K562 (cell line): ENCODE measurements around the gene MYO16. TPM values are rescaled to one million over a fixed set of nuclear protein-coding genes. Genes with fewer than 3 reads are reported as not detected.

Experiments
- ATAC-seq: fragments of 200-7000 bp; cut with Tn5 transposase; 3 replicates; pipeline ENCODE4 v1.9.1; 2020; ENCODE audit warnings: moderate library complexity
- BruUV-seq: library from RNA; stranded (reverse); fragments of 400-500 nt; replicated peaks from 2 replicates; lab custom pipeline; 2021; lab: Mats Ljungman, UMichigan
- CTCF ChIA-PET: fragments of 300-600 bp; formaldehyde crosslinking; extraction: SDS; loops from one replicate; lab custom pipeline; 2021; ENCODE audit warnings: low intra/inter-chr PET ratio; lab: Yijun Ruan, JAX
- POLR2A ChIA-PET: fragments of 300-600, 350-650 bp; sonication (Branson Sonifier 250); formaldehyde crosslinking; extraction: SDS; loops from one replicate; lab custom pipeline; 2021; ENCODE audit warnings: antibody characterized with exemption, inconsistent platforms; lab: Yijun Ruan, JAX
- DNase-seq, 4 experiments: peaks; one replicate each; pipeline versions ENCODE4 v3.0.0 to v3.0.0-alpha.2; 2011 to 2018; ENCODE audit warnings: low spot score in 3 of 4, mixed read lengths in 3 of 4; ENCODE audit errors: extremely low read depth in 1 of 4
- FAIRE-seq: peaks from 2 replicates; lab custom pipeline; 2011; peaks lifted over from hg19 to GRCh38; lab: Jason Lieb, UNC
- H2AFZ ChIP-seq: 2 replicates; pipeline ENCODE4 v1.6.0; 2011; ENCODE audit warnings: low read depth, low read length, control low read depth, inconsistent platforms
- H3K27ac ChIP-seq: fragments of 200-600 bp; 3 replicates; pipeline ENCODE4 v1.8.0; 2011; ENCODE audit warnings: low read depth, mild to moderate bottlenecking, control low read depth, inconsistent platforms, low read length, moderate library complexity, mixed read lengths; ENCODE audit errors: extremely low read depth
- H3K27me3 ChIP-seq, 2 experiments: fragments of 300-600 bp in 1 of 2; 2 replicates in 1 of 2; 3 replicates in 1 of 2; pipeline versions ENCODE4 v1.6.0 to v1.8.0; 2011; ENCODE audit warnings: inconsistent platforms in 2 of 2, low read length in 2 of 2, mild to moderate bottlenecking in 1 of 2, mixed read lengths in 1 of 2, moderate library complexity in 1 of 2; ENCODE audit not compliant: control insufficient read depth in 2 of 2, insufficient read depth in 2 of 2
- H3K36me3 ChIP-seq: fragments of 300-600 bp; 3 replicates; pipeline ENCODE4 v1.8.0; 2011; ENCODE audit warnings: mild to moderate bottlenecking, low read length, inconsistent platforms; ENCODE audit not compliant: control insufficient read depth, insufficient read depth
- H3K4me1 ChIP-seq, 2 experiments: fragments of 200-600 bp in 1 of 2; replicated peaks in 1 of 2; 2 replicates in 1 of 2; 3 replicates in 1 of 2; pipeline versions ENCODE4 v1.5.1 to v1.8.0; 2011; ENCODE audit warnings: inconsistent platforms in 2 of 2, low read length in 2 of 2, mild to moderate bottlenecking in 1 of 2, mixed read lengths in 1 of 2, moderate library complexity in 1 of 2; ENCODE audit not compliant: control insufficient read depth in 2 of 2, insufficient read depth in 2 of 2
- H3K4me2 ChIP-seq: 2 replicates; pipeline ENCODE4 v1.6.1; 2011; ENCODE audit warnings: low read length, control low read depth, inconsistent platforms, mixed read lengths; ENCODE audit not compliant: insufficient read depth
- H3K4me3 ChIP-seq: fragments of 200-600 bp; sonication (generic), shearing (Covaris generic); 2 replicates; pipeline ENCODE4 v1.5.1; 2016; ENCODE audit warnings: control low read depth, inconsistent platforms
- H3K79me2 ChIP-seq: fragments of 200-600 bp; 3 replicates; pipeline ENCODE4 v1.8.0; 2011; ENCODE audit warnings: low read length, inconsistent platforms; ENCODE audit not compliant: control insufficient read depth, insufficient read depth
- H3K9ac ChIP-seq, 2 experiments: 2 replicates each; pipeline versions ENCODE4 v1.6.0 to v1.6.1; 2011; ENCODE audit warnings: low read depth in 2 of 2, low read length in 2 of 2, control low read depth in 1 of 2, inconsistent platforms in 1 of 2, mild to moderate bottlenecking in 1 of 2, mixed read lengths in 1 of 2; ENCODE audit not compliant: insufficient read depth in 1 of 2
- H3K9me1 ChIP-seq: one replicate; pipeline ENCODE4 v1.6.0; 2011; ENCODE audit warnings: inconsistent platforms, mild to moderate bottlenecking, low read length, moderate library complexity; ENCODE audit not compliant: control insufficient read depth, insufficient read depth
- H3K9me3 ChIP-seq: replicated peaks from 2 replicates; pipeline ENCODE4 v1.5.1; 2011; ENCODE audit warnings: low read depth, low read length, inconsistent platforms; ENCODE audit not compliant: control insufficient read depth, insufficient read depth
- H4K20me1 ChIP-seq: replicated peaks from 2 replicates; pipeline ENCODE4 v1.6.1; 2011; ENCODE audit warnings: low read length, inconsistent platforms, mixed read lengths; ENCODE audit not compliant: control insufficient read depth, insufficient read depth
- ESRRA ChIP-seq: fragments of 450-650 bp; IDR thresholded peaks from 2 replicates; pipeline ENCODE4 v1.6.1; 2014; ENCODE audit warnings: low read depth, mild to moderate bottlenecking, moderate library complexity, borderline replicate concordance
- NRF1 ChIP-seq, 2 experiments: fragments of 450-650 bp; IDR thresholded peaks in 1 of 2; conservative IDR thresholded peaks in 1 of 2; 2 replicates each; pipeline ENCODE4 v1.6.1; 2014; ENCODE audit warnings: mild to moderate bottlenecking in 2 of 2
- STAG1 ChIP-seq: sonication (generic); formaldehyde crosslinking; IDR thresholded peaks from 2 replicates; pipeline ENCODE4 v1.5.0; 2020; ENCODE audit warnings: missing genetic modification reagents, borderline replicate concordance
- STAT5A ChIP-seq: IDR thresholded peaks from 2 replicates; pipeline ENCODE4 v1.6.1; 2012; ENCODE audit warnings: low read length, inconsistent platforms, borderline replicate concordance
- ZBTB7A ChIP-seq: IDR thresholded peaks from 2 replicates; pipeline ENCODE4 v1.6.1; 2011; ENCODE audit warnings: low read depth, mild to moderate bottlenecking, low read length, moderate library complexity, borderline replicate concordance; ENCODE audit not compliant: control insufficient read depth
- WGBS: fragments of 100-300 bp; shearing (Covaris generic); methylation state at CpG from one replicate; pipeline ENCODE4 v1.1.6; 2016; ENCODE audit warnings: low coverage, mixed read lengths; ENCODE audit not compliant: insufficient coverage; ENCODE audit errors: missing lambda C conversion rate; 5-methylcytosine and 5-hydroxymethylcytosine counted together
- in situ Hi-C: fragments of 300-500 bp; cut with MboI; formaldehyde crosslinking; loops from 4 replicates; pipeline ENCODE4 v1.15.0; 2018; ENCODE audit warnings: inconsistent platforms, mixed read lengths
- intact Hi-C: fragments of 100-400 bp; cut with micrococcal nuclease; formaldehyde crosslinking; loops from 2 replicates; pipeline ENCODE4 v1.14.2; 2022
- polyA plus RNA-seq, 8 experiments: library from polyadenylated mRNA; depleted of rRNA in 4 of 8; stranded (reverse) in 5 of 8; unstranded in 3 of 8; fragments of >200 nt; fragmentation: Nextera tagmentation in 2 of 8; fragmentation: Illumina TruSeq in 1 of 8; extraction: Ambion mirVana in 2 of 8; extraction: Trizol in 1 of 8; gene quantifications; 2 replicates each; pipeline versions ENCODE4 v1.2.1 to v1.2.3, GENCODE V29; 2011 to 2014; ENCODE audit warnings: inconsistent platforms in 1 of 8, missing spikeins in 1 of 8
- total RNA-seq, 7 experiments: library from RNA; depleted of rRNA in 6 of 7; stranded (reverse); fragments of >200 nt in 6 of 7; fragmentation: Illumina TruSeq in 2 of 7; extraction: Trizol in 2 of 7; gene quantifications; 2 replicates each; pipeline versions ENCODE4 v1.2.1 to v1.2.3, GENCODE V29; 2011 to 2021; ENCODE audit warnings: low replicate concordance in 1 of 7
- TF ChIP-seq, protein P1 (sequence below), 2 experiments: fragments of 250-450 bp in 1 of 2; fragments of 450-650 bp in 1 of 2; sonication (Bioruptor Pico) in 1 of 2; IDR thresholded peaks; 2 replicates each; pipeline versions ENCODE4 v1.6.1 to v1.8.0; 2016 to 2021; ENCODE audit warnings: mild to moderate bottlenecking in 2 of 2, moderate library complexity in 2 of 2, missing compliant biosample characterization in 1 of 2, missing genetic modification characterization in 1 of 2

Gene MYO16
- total and polyA plus RNA-seq, 9 of the 15 experiments (the other 6 are each of a cell fraction or from before 2014, with no cell fraction given): 4.3 to 45.7 (median 12.1) TPM

DNA sequence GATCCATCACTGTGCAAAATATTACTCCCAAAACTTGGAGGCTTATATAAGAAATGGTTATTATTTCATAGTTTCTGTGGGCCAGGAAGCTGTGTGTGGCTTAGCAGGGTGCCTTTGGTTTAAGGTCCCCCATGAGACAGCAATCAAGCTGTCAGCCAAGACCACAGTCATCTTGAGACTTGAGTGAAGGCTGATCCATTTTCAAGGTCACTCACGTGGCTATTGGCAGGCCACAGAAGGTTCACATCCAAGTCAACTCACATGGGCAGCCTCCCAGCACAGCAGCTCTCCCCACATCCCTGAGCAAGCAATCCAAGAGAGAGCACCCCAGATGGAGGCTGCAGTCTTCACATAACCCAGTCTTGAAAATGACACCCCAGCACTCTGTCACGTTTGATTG lies 537.4 kb downstream of the MYO16 start:
- no peak overlapping the region for H3K9ac ChIP-seq
- H3K9me3 ChIP-seq: no peaks in the 10 kb centered on the region
- no peaks in the 10 kb centered on the region for H3K36me3 ChIP-seq
- in situ Hi-C loops (no loop called here), intact Hi-C loops (no loop called here)
- H3K9me1 ChIP-seq: no peaks in the 10 kb centered on the region
- no peaks in the 10 kb centered on the region for H3K4me1 ChIP-seq
- ATAC-seq (no peak), FAIRE-seq (no peak), DNase-seq (no peak)
- H3K27me3 ChIP-seq: no peaks in the 10 kb centered on the region
- no peak overlapping the region for H3K4me3 ChIP-seq
- no peak overlapping the region for H2AFZ ChIP-seq
- no TSS peak for BruUV-seq
- no peaks in the 10 kb centered on the region for H3K79me2 ChIP-seq
- TF ChIP-seq NRF1 (conservative IDR thresholded peaks at IDR 0.05 in 1 of 2, IDR thresholded peaks at IDR 0.05 in 1 of 2) (no peak), ZBTB7A (no peak), STAG1 (CRISPR knock-in tag) (no peak), ESRRA (no peak), STAT5A (no peak)
- TF ChIP-seq, protein P1, sequence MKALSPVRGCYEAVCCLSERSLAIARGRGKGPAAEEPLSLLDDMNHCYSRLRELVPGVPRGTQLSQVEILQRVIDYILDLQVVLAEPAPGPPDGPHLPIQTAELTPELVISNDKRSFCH (CRISPR knock-in tag; IDR thresholded peaks at IDR 0.05): no peak
- TF ChIP-seq, protein P1 (tag; IDR thresholded peaks at IDR 0.05): no peak
- WGBS: 0% methylated on average over 2 of the region's 2 CpGs
- POLR2A ChIA-PET: no interaction called here
- CTCF ChIA-PET: no interaction called here
- no peak overlapping the region for H3K4me2 ChIP-seq
- no peak overlapping the region for H3K27ac ChIP-seq
- no peaks in the 10 kb centered on the region for H4K20me1 ChIP-seq
